Measurements from ENCODE around the gene PHACTR1. TPM values are rescaled to one million over a fixed set of nuclear protein-coding genes. Genes with fewer than 3 reads are reported as not detected.

The PHACTR1 gene
- total RNA-seq, 2 donors from 2014 or later, result 2.8 to 6.3 TPM

GRCh38 chr6:13049666-13050254 lies 333.2 kb downstream of the PHACTR1 start:
- H3K36me3 Mint-ChIP-seq (ENCODE audit: low read depth), result no peaks in the 10 kb centered on the region
- H3K27ac ChIP-seq (ENCODE audit: low read depth, low read length), result no peak overlapping the region
- H3K4me3 Mint-ChIP-seq, result no peak overlapping the region
- DNase-seq, result no peak
- H3K9ac ChIP-seq (ENCODE audit: extremely low read depth, low read length, poor library complexity, severe bottlenecking), result no peak overlapping the region
- H3K9me3 ChIP-seq (ENCODE audit: control insufficient read depth, low read length), result no peaks in the 10 kb centered on the region
- no peak overlapping the region for H3K4me3 ChIP-seq (ENCODE audit: low read length)
- no peaks in the 10 kb centered on the region for H3K4me1 Mint-ChIP-seq
- no peaks in the 10 kb centered on the region for H3K4me1 ChIP-seq (ENCODE audit: control insufficient read depth, insufficient read depth, low read length)
- H3K27me3 Mint-ChIP-seq (ENCODE audit: insufficient read depth), result peaks cover 7% of the 10 kb centered on the region
- H3K9me3 Mint-ChIP-seq, result no peaks in the 10 kb centered on the region
- H3K27me3 ChIP-seq (ENCODE audit: control insufficient read depth, insufficient read depth, low read length, poor library complexity, severe bottlenecking), result no peaks in the 10 kb centered on the region
- no peak overlapping the region for H3K27ac Mint-ChIP-seq
- peak; percentile 61 for TF ChIP-seq CTCF (conservative IDR thresholded peaks at IDR 0.05)
- H3K36me3 ChIP-seq (ENCODE audit: control insufficient read depth, insufficient read depth, low read length), result peaks cover 19% of the 10 kb centered on the region

- H3K36me3 ChIP-seq (ENCODE audit: control insufficient read depth, insufficient read depth, low read length), result peaks cover 26% of the 10 kb centered on the region
- Mint-ChIP-seq H3K9me3 (no peaks in the 10 kb centered on the region), H3K4me3 (no peak overlapping the region), H3K36me3 (ENCODE audit: low read depth) (no peaks in the 10 kb centered on the region), H3K27me3 (ENCODE audit: insufficient read depth) (peaks cover 8% of the 10 kb centered on the region), H3K4me1 (peaks cover 5% of the 10 kb centered on the region), H3K27ac (no peak overlapping the region)
- no peaks in the 10 kb centered on the region for H3K27me3 ChIP-seq (ENCODE audit: control insufficient read depth, insufficient read depth, low read length, poor library complexity, severe bottlenecking)
- H3K27ac ChIP-seq (ENCODE audit: low read depth, low read length), result no peak overlapping the region
- TF ChIP-seq CTCF (conservative IDR thresholded peaks at IDR 0.05), result no peak
- H3K9ac ChIP-seq (ENCODE audit: extremely low read depth, low read length, poor library complexity, severe bottlenecking), result no peak overlapping the region
- H3K4me1 ChIP-seq (ENCODE audit: control insufficient read depth, insufficient read depth, low read length), result no peaks in the 10 kb centered on the region
- no peak for DNase-seq
- no peaks in the 10 kb centered on the region for H3K9me3 ChIP-seq (ENCODE audit: control insufficient read depth, low read length)
- H3K4me3 ChIP-seq (ENCODE audit: low read length), result no peak overlapping the region
- 82 to 87% methylated on average over 6 to 9 of the region's 9 CpGs for WGBS, 2 experiments (ENCODE audit: insufficient coverage in 1 of 2, insufficient read length in 1 of 2)
Observed at GRCh38 chr6:13053006-13053461, 336.5 kb downstream of the PHACTR1 start.

- WGBS, 2 experiments (ENCODE audit: insufficient coverage in 1 of 2, insufficient read length in 1 of 2), result 95 to 97% methylated on average over 2 to 3 of the region's 3 CpGs
- DNase-seq, result no peak
Observed at GRCh38 chr6:13058051-13058450, 341.5 kb downstream of the PHACTR1 start.

More at GRCh38 chr6:13058051-13058450, 341.5 kb downstream of the PHACTR1 start:
- Mint-ChIP-seq H3K9me3 (no peaks in the 10 kb centered on the region), H3K27me3 (ENCODE audit: insufficient read depth) (peaks cover 11% of the 10 kb centered on the region), H3K27ac (no peak overlapping the region), H3K4me1 (peaks cover 5% of the 10 kb centered on the region), H3K36me3 (ENCODE audit: low read depth) (no peaks in the 10 kb centered on the region), H3K4me3 (no peak overlapping the region)
- no peak overlapping the region for H3K9ac ChIP-seq (ENCODE audit: extremely low read depth, low read length, poor library complexity, severe bottlenecking)
- no peak for TF ChIP-seq CTCF (conservative IDR thresholded peaks at IDR 0.05)
- H3K4me3 ChIP-seq (ENCODE audit: low read length), result no peak overlapping the region
- H3K36me3 ChIP-seq (ENCODE audit: control insufficient read depth, insufficient read depth, low read length), result peaks cover 33% of the 10 kb centered on the region
- H3K4me1 ChIP-seq (ENCODE audit: control insufficient read depth, insufficient read depth, low read length), result no peaks in the 10 kb centered on the region
- no peaks in the 10 kb centered on the region for H3K9me3 ChIP-seq (ENCODE audit: control insufficient read depth, low read length)
- no peaks in the 10 kb centered on the region for H3K27me3 ChIP-seq (ENCODE audit: control insufficient read depth, insufficient read depth, low read length, poor library complexity, severe bottlenecking)
- no peak overlapping the region for H3K27ac ChIP-seq (ENCODE audit: low read depth, low read length)
